ENCODE data around the gene ATP13A4.

The ATP13A4 gene

GRCh38 chr3:193589129-193589528, 34.4 kb upstream of the ATP13A4 start:
- TF ChIP-seq POLR2AphosphoS5 (IDR thresholded peaks at IDR 0.05; ENCODE audit: low read depth, low read length) = no peak
- no peak for TF ChIP-seq TAF1 (IDR thresholded peaks at IDR 0.05; ENCODE audit: borderline replicate concordance, low read depth, low read length)
- TF ChIP-seq POLR2A (IDR thresholded peaks at IDR 0.05; ENCODE audit: low read depth, low read length) = no peak

GRCh38 chr3:193586526-193586925, 31.8 kb upstream of the ATP13A4 start:
- DNase-seq (ENCODE audit: insufficient read length) (no peak), FAIRE-seq (no peak)
- TF ChIP-seq POLR2A (IDR thresholded peaks at IDR 0.05; ENCODE audit: low read depth, low read length) (no peak), TAF1 (IDR thresholded peaks at IDR 0.05; ENCODE audit: borderline replicate concordance, low read depth, low read length) (no peak), POLR2AphosphoS5 (IDR thresholded peaks at IDR 0.05; ENCODE audit: low read depth, low read length) (no peak)

More at GRCh38 chr3:193589129-193589528, 34.4 kb upstream of the ATP13A4 start:
- no peak for FAIRE-seq
- DNase-seq (ENCODE audit: insufficient read length) = no peak

DNA sequence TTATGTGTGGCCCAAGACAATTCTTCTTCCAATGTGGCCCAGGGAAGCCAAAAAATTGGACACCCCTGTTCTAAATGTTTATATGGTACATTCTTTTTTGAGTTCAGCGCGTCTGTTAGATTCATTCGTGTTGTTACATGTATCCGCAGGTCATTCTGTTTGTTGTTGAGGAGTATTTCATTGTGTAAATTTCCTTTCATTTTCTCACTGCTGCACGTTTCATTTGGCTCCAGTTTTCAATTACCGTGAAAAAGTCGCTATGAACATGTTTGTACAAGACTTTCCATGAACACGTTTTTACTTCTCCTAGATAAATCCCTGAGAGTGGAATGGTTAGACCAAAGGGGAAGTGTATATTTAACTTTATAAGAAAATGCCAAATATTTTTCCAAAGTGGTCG, 30.8 kb upstream of the ATP13A4 start:
- TF ChIP-seq POLR2AphosphoS5 (IDR thresholded peaks at IDR 0.05; ENCODE audit: low read depth, low read length) = no peak
- no peak for TF ChIP-seq TAF1 (IDR thresholded peaks at IDR 0.05; ENCODE audit: borderline replicate concordance, low read depth, low read length)
- TF ChIP-seq POLR2A (IDR thresholded peaks at IDR 0.05; ENCODE audit: low read depth, low read length) = no peak
- DNase-seq (ENCODE audit: insufficient read length) (no peak), FAIRE-seq (no peak)

DNA sequence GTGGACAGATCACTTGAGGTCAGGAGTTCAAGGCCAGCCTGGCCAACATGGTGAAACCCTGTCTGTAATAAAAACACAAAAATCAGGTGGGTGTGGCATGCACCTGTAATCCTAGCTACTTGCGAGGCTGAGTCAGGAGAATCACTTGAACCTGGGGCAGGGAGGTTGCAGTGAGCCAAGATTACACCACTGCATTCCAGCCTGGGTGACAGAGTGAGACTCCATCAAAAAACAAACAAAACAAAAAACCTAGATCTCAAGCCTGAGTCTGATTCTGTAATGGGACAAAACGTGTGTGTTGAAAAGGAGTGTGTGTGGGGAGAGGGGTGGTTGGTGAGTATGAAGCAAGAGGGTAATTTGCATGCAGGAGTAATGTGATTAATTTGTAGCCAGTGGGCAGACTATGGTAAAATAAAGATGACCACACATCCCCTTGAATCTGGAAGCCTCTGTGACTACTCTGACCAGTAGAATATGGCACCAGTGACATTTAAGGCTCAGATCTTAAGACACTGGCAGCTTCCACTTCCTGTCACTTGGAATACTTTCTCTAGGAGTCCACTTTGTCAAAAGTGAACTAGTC, 19.9 kb upstream of the ATP13A4 start:
- no peak for DNase-seq (ENCODE audit: insufficient read length)
- TF ChIP-seq POLR2A (IDR thresholded peaks at IDR 0.05; ENCODE audit: low read depth, low read length) (no peak), POLR2AphosphoS5 (IDR thresholded peaks at IDR 0.05; ENCODE audit: low read depth, low read length) (no peak), TAF1 (IDR thresholded peaks at IDR 0.05; ENCODE audit: borderline replicate concordance, low read depth, low read length) (no peak)
- peak; percentile 24 for FAIRE-seq

- TF ChIP-seq POLR2AphosphoS5 (IDR thresholded peaks at IDR 0.05; ENCODE audit: low read depth, low read length) = no peak
- no peak for TF ChIP-seq POLR2A (IDR thresholded peaks at IDR 0.05; ENCODE audit: low read depth, low read length)
- no peak for TF ChIP-seq TAF1 (IDR thresholded peaks at IDR 0.05; ENCODE audit: borderline replicate concordance, low read depth, low read length)
- FAIRE-seq = no peak
- DNase-seq (ENCODE audit: insufficient read length) = no peak
Measured at GRCh38 chr3:193573403-193574191, 18.9 kb upstream of the ATP13A4 start.

DNA sequence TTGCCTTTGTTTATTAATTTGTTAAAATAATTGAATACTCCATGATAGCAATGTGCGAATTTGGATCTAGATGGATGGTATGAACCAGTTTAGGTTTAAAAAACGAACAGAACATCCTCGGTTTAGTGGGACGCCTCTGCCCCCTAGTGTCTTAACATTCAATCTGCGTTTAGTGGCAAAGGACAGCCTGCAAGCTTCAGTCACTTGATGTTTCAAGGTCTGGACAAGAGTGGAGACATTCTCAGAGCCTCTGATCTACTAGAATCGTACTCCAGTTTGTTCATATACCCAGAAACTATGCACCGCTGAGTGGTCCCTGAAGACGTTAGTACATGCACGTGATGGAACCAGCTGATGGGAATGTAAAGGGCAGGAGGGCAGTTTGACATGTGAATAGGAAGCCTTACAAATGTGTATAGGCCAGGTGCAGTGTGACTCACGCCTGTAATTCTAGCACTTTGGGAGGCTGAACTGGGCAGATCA, 17.8 kb upstream of the ATP13A4 start:
- peak; percentile 76 for FAIRE-seq
- TF ChIP-seq POLR2AphosphoS5 (IDR thresholded peaks at IDR 0.05; ENCODE audit: low read depth, low read length) = no peak
- TF ChIP-seq TAF1 (IDR thresholded peaks at IDR 0.05; ENCODE audit: borderline replicate concordance, low read depth, low read length) = no peak
- peak; percentile 15 for DNase-seq (ENCODE audit: insufficient read length)

DNA sequence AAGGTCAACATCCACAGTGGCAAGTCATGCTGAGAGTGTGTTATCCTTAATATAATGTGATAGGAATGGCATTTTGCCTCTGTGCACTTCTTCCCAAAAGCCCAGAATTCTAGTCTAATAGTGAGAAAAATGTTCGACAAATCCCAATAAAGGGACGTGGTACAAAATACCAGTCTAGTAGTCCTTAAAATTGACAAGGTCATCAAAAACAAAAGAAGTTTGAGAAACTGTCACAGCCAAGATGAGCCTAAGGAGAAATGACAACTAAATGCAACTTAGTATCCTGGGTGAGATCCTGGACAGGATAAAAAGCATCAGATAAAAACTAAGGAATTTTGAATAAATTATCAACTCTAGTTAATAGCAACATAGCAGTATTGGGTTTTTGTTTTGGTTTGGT, 14.4 kb upstream of the ATP13A4 start:
- DNase-seq (ENCODE audit: insufficient read length) (no peak), FAIRE-seq (no peak)
- TF ChIP-seq TAF1 (IDR thresholded peaks at IDR 0.05; ENCODE audit: borderline replicate concordance, low read depth, low read length) = no peak
- TF ChIP-seq POLR2AphosphoS5 (IDR thresholded peaks at IDR 0.05; ENCODE audit: low read depth, low read length) = no peak

- FAIRE-seq (no peak), DNase-seq (ENCODE audit: insufficient read length) (no peak)
- TF ChIP-seq TAF1 (IDR thresholded peaks at IDR 0.05; ENCODE audit: borderline replicate concordance, low read depth, low read length) (no peak), POLR2AphosphoS5 (IDR thresholded peaks at IDR 0.05; ENCODE audit: low read depth, low read length) (no peak), POLR2A (IDR thresholded peaks at IDR 0.05; ENCODE audit: low read depth, low read length) (no peak)
Measured at GRCh38 chr3:193564012-193564411, 9.3 kb upstream of the ATP13A4 start.

GRCh38 chr3:193563426-193563825, 8.7 kb upstream of the ATP13A4 start:
- TF ChIP-seq POLR2A (IDR thresholded peaks at IDR 0.05; ENCODE audit: low read depth, low read length) (no peak), POLR2AphosphoS5 (IDR thresholded peaks at IDR 0.05; ENCODE audit: low read depth, low read length) (no peak), TAF1 (IDR thresholded peaks at IDR 0.05; ENCODE audit: borderline replicate concordance, low read depth, low read length) (no peak)
- DNase-seq (ENCODE audit: insufficient read length) = no peak
- no peak for FAIRE-seq

GRCh38 chr3:193560870-193561269, 6.2 kb upstream of the ATP13A4 start:
- no peak for FAIRE-seq
- DNase-seq (ENCODE audit: insufficient read length) = no peak
- no peak for TF ChIP-seq POLR2AphosphoS5 (IDR thresholded peaks at IDR 0.05; ENCODE audit: low read depth, low read length)
- no peak for TF ChIP-seq POLR2A (IDR thresholded peaks at IDR 0.05; ENCODE audit: low read depth, low read length)
- no peak for TF ChIP-seq TAF1 (IDR thresholded peaks at IDR 0.05; ENCODE audit: borderline replicate concordance, low read depth, low read length)

- TF ChIP-seq POLR2A (IDR thresholded peaks at IDR 0.05; ENCODE audit: low read depth, low read length) = no peak
- TF ChIP-seq POLR2AphosphoS5 (IDR thresholded peaks at IDR 0.05; ENCODE audit: low read depth, low read length) = no peak
- FAIRE-seq = no peak
Measured at GRCh38 chr3:193560091-193560490, 5.4 kb upstream of the ATP13A4 start.

GRCh38 chr3:193559100-193559499, 4.4 kb upstream of the ATP13A4 start:
- DNase-seq (ENCODE audit: insufficient read length) (no peak), FAIRE-seq (no peak)
- TF ChIP-seq TAF1 (IDR thresholded peaks at IDR 0.05; ENCODE audit: borderline replicate concordance, low read depth, low read length) (no peak), POLR2A (IDR thresholded peaks at IDR 0.05; ENCODE audit: low read depth, low read length) (no peak), POLR2AphosphoS5 (IDR thresholded peaks at IDR 0.05; ENCODE audit: low read depth, low read length) (no peak)

More at GRCh38 chr3:193560091-193560490, 5.4 kb upstream of the ATP13A4 start:
- DNase-seq (ENCODE audit: insufficient read length) = no peak
